Transverse colon (tissue), 3 donors: ENCODE results near the gene COLEC11.

Source experiments
- POLR2A ChIP-seq: fragments of 450-650 bp; IDR thresholded peaks from one replicate; pipeline ENCODE4 v1.6.1; 2016; ENCODE audit warnings: antibody characterized with exemption, mild to moderate bottlenecking, moderate library complexity
- POLR2AphosphoS5 ChIP-seq, 3 donors: sonication (generic); formaldehyde crosslinking; IDR thresholded peaks; one replicate each; pipeline ENCODE4 v1.6.1; 2016; ENCODE audit warnings: antibody characterized with exemption in 3 of 3

DNA sequence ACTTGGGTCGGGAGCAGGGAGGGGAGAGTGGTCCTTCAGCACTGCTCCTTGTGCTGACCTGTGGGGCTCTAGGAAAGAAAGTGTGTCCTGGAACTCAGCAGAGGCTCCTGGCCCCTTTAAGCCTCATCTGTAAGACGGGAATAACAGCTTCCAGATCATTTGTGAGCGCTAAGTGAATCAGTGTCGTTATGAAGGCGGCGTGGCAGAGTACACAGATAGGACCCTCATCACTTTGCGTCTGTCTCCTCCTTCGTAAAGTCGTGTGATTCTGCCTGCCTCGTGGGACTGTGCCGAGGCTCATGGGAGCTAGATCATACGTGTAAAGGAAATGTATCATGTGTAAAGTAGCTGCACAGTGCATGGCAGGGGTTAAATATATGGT lies 18.6 kb downstream of the COLEC11 start:
- TF ChIP-seq POLR2AphosphoS5 (IDR thresholded peaks at IDR 0.05) (no peak), POLR2A (no peak)
